DOHH2 (cell line): ENCODE measurements around the gene GRWD1.

Experiments used
- H3F3A ChIP-seq: fragments of 200-600 bp; sonication (generic), shearing (Covaris generic); 2 replicates; pipeline ENCODE4 v1.6.0; 2016; ENCODE audit warnings: antibody characterized with exemption, mild to moderate bottlenecking; ENCODE audit not compliant: control insufficient read depth, insufficient read depth
- H3K27ac ChIP-seq: fragments of 200-600 bp; sonication (generic); 2 replicates; pipeline ENCODE4 v1.5.1; 2014; ENCODE audit warnings: low read depth, mild to moderate bottlenecking, low read length, moderate library complexity
- H3K27me3 ChIP-seq: fragments of 200-600 bp; sonication (generic); 2 replicates; pipeline ENCODE4 v1.6.1; 2014; ENCODE audit warnings: mild to moderate bottlenecking, low read length, mixed read lengths; ENCODE audit not compliant: control insufficient read depth
- H3K36me3 ChIP-seq: fragments of 200-600 bp; sonication (generic); 2 replicates; pipeline ENCODE4 v1.6.1; 2014; ENCODE audit warnings: mild to moderate bottlenecking, low read length, moderate library complexity, mixed read lengths; ENCODE audit not compliant: control insufficient read depth
- H3K4me1 ChIP-seq: fragments of 200-600 bp; sonication (generic); 2 replicates; pipeline ENCODE4 v1.6.1; 2014; ENCODE audit warnings: mild to moderate bottlenecking, low read length, mixed read lengths; ENCODE audit not compliant: control insufficient read depth
- H3K4me2 ChIP-seq: fragments of 200-600 bp; sonication (generic); 2 replicates; pipeline ENCODE4 v1.6.0; 2014; ENCODE audit warnings: mild to moderate bottlenecking, low read length, moderate library complexity
- H3K4me3 ChIP-seq: fragments of 200-600 bp; sonication (generic); 2 replicates; pipeline ENCODE4 v1.5.1; 2014; ENCODE audit warnings: mild to moderate bottlenecking, low read length, mixed read lengths
- H3K79me2 ChIP-seq: fragments of 200-600 bp; sonication (generic); 2 replicates; pipeline ENCODE4 v1.6.1; 2014; ENCODE audit warnings: mild to moderate bottlenecking, low read length, mixed read lengths; ENCODE audit not compliant: control insufficient read depth
- H3K9me2 ChIP-seq: fragments of 200-600 bp; sonication (generic); replicated peaks from 2 replicates; pipeline ENCODE4 v1.6.1; 2014; ENCODE audit warnings: mild to moderate bottlenecking, low read length, mixed read lengths; ENCODE audit not compliant: control insufficient read depth
- H3K9me3 ChIP-seq: fragments of 200-600 bp; sonication (generic); 2 replicates; pipeline ENCODE4 v1.6.1; 2014; ENCODE audit warnings: antibody characterized with exemption, low read length, mixed read lengths; ENCODE audit not compliant: control insufficient read depth, insufficient read depth
- H4K20me1 ChIP-seq: fragments of 200-600 bp; sonication (generic); 2 replicates; pipeline ENCODE4 v1.6.0; 2014; ENCODE audit warnings: low read depth, mild to moderate bottlenecking, antibody characterized with exemption, low read length, moderate library complexity; ENCODE audit not compliant: control insufficient read depth, insufficient read depth
- CTCF ChIP-seq: fragments of 200-600 bp; sonication (generic); IDR thresholded peaks from one replicate; pipeline ENCODE4 v1.5.1; 2014; ENCODE audit warnings: antibody characterized with exemption, mild to moderate bottlenecking, low read depth, low read length; ENCODE audit not compliant: poor library complexity, severe bottlenecking
- EZH2phosphoT487 ChIP-seq: fragments of 200-600 bp; sonication (generic); IDR thresholded peaks from 2 replicates; pipeline ENCODE4 v1.6.1; 2017; ENCODE audit warnings: borderline replicate concordance, mild to moderate bottlenecking, antibody characterized with exemption, low read length, moderate library complexity, mixed read lengths

Gene GRWD1

GRCh38 chr19:48400018-48400742 lies 45.6 kb upstream of the GRWD1 start:
- H3K36me3 ChIP-seq: no peaks in the 10 kb centered on the region
- no peaks in the 10 kb centered on the region for H4K20me1 ChIP-seq
- no peaks in the 10 kb centered on the region for H3K9me2 ChIP-seq
- no peaks in the 10 kb centered on the region for H3K9me3 ChIP-seq
- 0 out of 2 replicates have a peak, but pooled peaks cover 4% of the 10 kb centered on the region for H3F3A ChIP-seq
- peaks cover 27% of the 10 kb centered on the region for H3K4me1 ChIP-seq
- no peak overlapping the region for H3K4me3 ChIP-seq
- TF ChIP-seq CTCF: no peak
- no peak for TF ChIP-seq EZH2phosphoT487
- H3K27ac ChIP-seq: no peak overlapping the region
- no peaks in the 10 kb centered on the region for H3K79me2 ChIP-seq
- peaks cover 30% of the 10 kb centered on the region for H3K27me3 ChIP-seq
- H3K4me2 ChIP-seq: no peak overlapping the region

- H3K9me2 ChIP-seq: no peaks in the 10 kb centered on the region
- H3K4me3 ChIP-seq: no peak overlapping the region
- H3K4me2 ChIP-seq: no peak overlapping the region
- no peaks in the 10 kb centered on the region for H4K20me1 ChIP-seq
- peaks cover 19% of the 10 kb centered on the region for H3K27me3 ChIP-seq
- H3K4me1 ChIP-seq: peaks cover 27% of the 10 kb centered on the region
- H3F3A ChIP-seq: 0 out of 2 replicates have a peak, but pooled peaks cover 4% of the 10 kb centered on the region
- no peaks in the 10 kb centered on the region for H3K36me3 ChIP-seq
- TF ChIP-seq CTCF (no peak), EZH2phosphoT487 (no peak)
- H3K27ac ChIP-seq: no peak overlapping the region
- no peaks in the 10 kb centered on the region for H3K79me2 ChIP-seq
- H3K9me3 ChIP-seq: no peaks in the 10 kb centered on the region
Measured at GRCh38 chr19:48401287-48401686, 44.5 kb upstream of the GRWD1 start.

GRCh38 chr19:48403606-48404005 lies 42.2 kb upstream of the GRWD1 start:
- H3K9me2 ChIP-seq: no peaks in the 10 kb centered on the region
- H3F3A ChIP-seq: 0 out of 2 replicates have a peak, but pooled peaks cover 4% of the 10 kb centered on the region
- no peaks in the 10 kb centered on the region for H3K79me2 ChIP-seq
- no peak for TF ChIP-seq EZH2phosphoT487
- H3K27me3 ChIP-seq: peaks cover 5% of the 10 kb centered on the region
- no peaks in the 10 kb centered on the region for H3K36me3 ChIP-seq
- no peaks in the 10 kb centered on the region for H4K20me1 ChIP-seq
- no peak overlapping the region for H3K4me3 ChIP-seq
- H3K4me2 ChIP-seq: peak overlapping the region; percentile 41
- H3K4me1 ChIP-seq: peaks cover 20% of the 10 kb centered on the region
- no peaks in the 10 kb centered on the region for H3K9me3 ChIP-seq
- no peak overlapping the region for H3K27ac ChIP-seq

- H3K4me2 ChIP-seq: no peak overlapping the region
- peaks cover 10% of the 10 kb centered on the region for H3K4me1 ChIP-seq
- H3K79me2 ChIP-seq: no peaks in the 10 kb centered on the region
- no peaks in the 10 kb centered on the region for H3K9me2 ChIP-seq
- no peaks in the 10 kb centered on the region for H4K20me1 ChIP-seq
- H3F3A ChIP-seq: no peaks in the 10 kb centered on the region
- H3K36me3 ChIP-seq: no peaks in the 10 kb centered on the region
- no peak overlapping the region for H3K27ac ChIP-seq
- no peak for TF ChIP-seq CTCF
- TF ChIP-seq EZH2phosphoT487: no peak
- H3K9me3 ChIP-seq: no peaks in the 10 kb centered on the region
- H3K27me3 ChIP-seq: peaks cover 5% of the 10 kb centered on the region
- no peak overlapping the region for H3K4me3 ChIP-seq
Measured at GRCh38 chr19:48405010-48405659, 40.6 kb upstream of the GRWD1 start.
